ENCODE data around the gene PFDN5.
"Not testable (repeated sequence)": the region's sequence is repeated elsewhere in the genome, so short reads cannot be mapped to it uniquely, and the experiment has no call there.

The PFDN5 gene

DNA sequence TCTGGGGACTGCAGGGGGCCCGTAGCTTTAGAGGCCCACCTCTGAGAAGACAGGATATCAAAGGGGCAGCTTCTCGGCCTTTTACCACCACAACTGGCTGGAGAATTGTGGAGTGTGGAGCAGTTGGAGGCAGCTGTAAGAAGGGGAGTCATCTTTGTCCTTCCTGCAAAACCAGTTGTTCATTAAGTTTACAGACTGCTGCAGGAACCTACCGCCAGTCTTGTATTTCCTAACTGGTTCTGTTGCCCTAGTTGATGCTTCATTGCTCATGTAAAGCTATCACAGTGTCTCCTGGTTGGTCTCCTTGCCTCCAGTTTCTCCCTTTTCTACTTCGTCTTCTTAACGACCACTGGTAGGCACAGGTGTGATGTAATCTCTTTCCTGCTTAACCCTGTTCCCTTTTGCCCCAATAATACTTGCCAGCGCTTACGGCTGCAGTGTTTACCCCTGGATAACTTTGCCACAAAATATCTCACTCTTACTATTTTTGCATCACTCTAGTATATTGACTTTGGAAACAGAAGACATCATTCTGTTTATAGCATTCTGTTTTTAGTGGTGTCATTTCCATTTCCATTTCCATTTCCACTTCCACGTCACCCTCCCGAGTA lies 15.3 kb upstream of the PFDN5 start:
- DNase-seq (ENCODE audit: low read depth), result no peak
- H3K4me3 ChIP-seq (ENCODE audit: low read depth, low read length), result no peak overlapping the region

DNA sequence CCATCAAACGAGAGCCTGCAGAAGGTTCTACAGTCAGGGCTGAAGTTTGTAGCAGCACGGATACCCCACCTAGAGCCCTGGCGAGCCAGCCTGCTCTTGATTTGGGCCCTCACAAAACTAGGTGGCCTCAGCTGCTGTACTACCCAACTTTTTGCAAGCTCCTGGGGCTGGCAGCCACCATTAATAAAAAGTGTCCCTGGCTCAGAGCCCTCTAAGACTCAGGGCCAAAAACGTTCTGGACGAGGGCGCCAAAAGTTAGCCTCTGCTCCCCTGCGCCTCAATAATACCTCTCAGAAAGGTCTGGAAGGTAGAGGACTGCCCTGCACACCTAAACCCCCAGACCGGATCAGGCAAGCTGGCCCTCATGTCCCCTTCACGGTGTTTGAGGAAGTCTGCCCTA lies 8.9 kb upstream of the PFDN5 start:
- H3K4me3 ChIP-seq (ENCODE audit: low read depth, low read length), result no peak overlapping the region
- no peak for DNase-seq (ENCODE audit: low read depth)

- no peak overlapping the region for H3K4me3 ChIP-seq (ENCODE audit: low read depth, low read length)
- no peak for DNase-seq (ENCODE audit: low read depth)
These were observed 7.6 kb upstream of the PFDN5 start for GRCh38 chr12:53287741-53288216.

DNA sequence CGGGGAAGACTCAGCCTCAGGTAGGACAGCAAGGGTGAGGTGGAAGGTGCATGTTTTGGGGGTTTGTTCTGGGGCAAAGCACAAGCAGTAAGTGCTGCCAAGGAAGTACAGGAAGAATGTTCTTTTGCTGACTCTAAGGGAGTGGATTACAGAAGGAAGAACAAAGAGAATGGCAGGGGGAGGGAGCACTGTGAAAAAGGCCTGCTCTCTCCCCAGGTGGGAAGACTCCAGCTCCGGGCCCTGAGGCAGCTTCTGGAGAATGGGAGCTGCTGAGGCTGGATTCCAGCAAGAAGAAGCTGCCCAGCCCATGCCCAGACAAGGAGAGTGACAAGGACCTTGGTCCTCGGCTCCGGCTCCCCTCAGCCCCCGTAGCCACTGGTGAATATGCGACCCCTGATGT lies 7.0 kb upstream of the PFDN5 start:
- H3K4me3 ChIP-seq (ENCODE audit: low read depth, low read length), result no peak overlapping the region
- no peak for DNase-seq (ENCODE audit: low read depth)

GRCh38 chr12:53289891-53290290 lies 5.5 kb upstream of the PFDN5 start:
- DNase-seq (ENCODE audit: low read depth), result no peak
- H3K4me3 ChIP-seq (ENCODE audit: low read depth, low read length), result no peak overlapping the region

GRCh38 chr12:53290661-53291060 lies 4.7 kb upstream of the PFDN5 start:
- no peak for DNase-seq (ENCODE audit: low read depth)
- no peak overlapping the region for H3K4me3 ChIP-seq (ENCODE audit: low read depth, low read length)

- DNase-seq (ENCODE audit: low read depth), result no peak
- H3K4me3 ChIP-seq (ENCODE audit: low read depth, low read length), result no peak overlapping the region
These were observed 2.9 kb upstream of the PFDN5 start for GRCh38 chr12:53292426-53292825.

DNA sequence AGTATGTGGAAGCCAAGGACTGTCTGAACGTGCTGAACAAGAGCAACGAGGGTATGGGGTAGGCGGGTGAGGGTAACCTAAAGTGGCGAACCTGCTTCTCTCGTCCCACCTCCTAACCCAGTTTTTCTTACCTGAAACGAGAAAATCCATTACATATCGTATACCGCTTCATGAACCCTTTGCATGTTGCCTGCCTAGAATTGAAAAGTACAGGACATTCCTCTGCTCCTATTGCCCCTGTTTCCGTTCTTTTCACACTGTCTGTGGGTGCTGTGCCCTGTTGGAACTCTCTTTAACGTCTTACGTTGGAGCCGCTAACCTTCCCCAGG lies 513 bp downstream of the PFDN5 start:
- H3K4me3 ChIP-seq (ENCODE audit: low read depth, low read length), result peak overlapping the region; percentile 98
- DNase-seq (ENCODE audit: low read depth), result no peak

DNA sequence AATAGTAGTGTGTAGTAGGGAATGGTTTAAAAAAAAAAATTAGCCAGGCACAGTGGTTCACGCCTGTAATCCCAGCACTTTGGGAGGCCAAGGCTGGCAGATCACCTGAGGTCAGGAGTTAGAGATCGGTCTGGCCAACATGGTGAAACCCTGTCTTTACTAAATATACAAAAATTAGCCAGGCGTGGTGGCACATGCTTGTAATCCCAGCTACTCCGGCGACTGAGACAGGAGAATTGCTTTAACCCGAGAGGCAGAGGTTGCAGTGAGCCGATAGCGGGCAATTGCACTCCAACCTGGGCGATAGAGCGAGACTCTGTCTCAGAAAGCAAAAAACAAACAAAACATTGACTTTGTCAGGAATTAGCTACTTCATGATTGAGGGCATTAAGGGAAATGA lies 1.8 kb downstream of the PFDN5 start:
- not testable (repeated sequence) for H3K4me3 ChIP-seq (ENCODE audit: low read depth, low read length); DNase-seq (ENCODE audit: low read depth)

DNA sequence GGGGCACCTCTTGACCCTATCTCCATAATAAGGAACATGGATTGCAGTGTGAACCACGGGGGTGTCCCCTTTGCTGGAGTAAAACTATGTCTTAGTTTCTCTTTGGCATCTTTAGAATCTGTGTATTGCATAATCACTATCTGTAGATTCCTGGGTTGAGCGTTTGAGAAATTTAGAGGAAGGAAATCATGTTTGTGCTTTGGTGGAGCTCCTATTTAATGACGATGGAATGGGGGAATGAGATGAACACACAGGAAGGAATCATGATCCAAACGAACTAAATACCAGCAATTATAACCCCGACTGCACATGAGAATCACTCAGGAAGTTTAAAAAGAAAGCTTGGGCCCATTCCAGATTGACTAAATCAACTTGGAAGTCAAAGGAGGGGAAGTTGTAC lies 2.8 kb downstream of the PFDN5 start:
- DNase-seq (ENCODE audit: low read depth), result peak; percentile 50
- H3K4me3 ChIP-seq (ENCODE audit: low read depth, low read length), result no peak overlapping the region

GRCh38 chr12:53299101-53299453 lies 3.7 kb downstream of the PFDN5 start:
- peak overlapping the region; percentile 92 for H3K4me3 ChIP-seq (ENCODE audit: low read depth, low read length)
- DNase-seq (ENCODE audit: low read depth), result peak; percentile 39

DNA sequence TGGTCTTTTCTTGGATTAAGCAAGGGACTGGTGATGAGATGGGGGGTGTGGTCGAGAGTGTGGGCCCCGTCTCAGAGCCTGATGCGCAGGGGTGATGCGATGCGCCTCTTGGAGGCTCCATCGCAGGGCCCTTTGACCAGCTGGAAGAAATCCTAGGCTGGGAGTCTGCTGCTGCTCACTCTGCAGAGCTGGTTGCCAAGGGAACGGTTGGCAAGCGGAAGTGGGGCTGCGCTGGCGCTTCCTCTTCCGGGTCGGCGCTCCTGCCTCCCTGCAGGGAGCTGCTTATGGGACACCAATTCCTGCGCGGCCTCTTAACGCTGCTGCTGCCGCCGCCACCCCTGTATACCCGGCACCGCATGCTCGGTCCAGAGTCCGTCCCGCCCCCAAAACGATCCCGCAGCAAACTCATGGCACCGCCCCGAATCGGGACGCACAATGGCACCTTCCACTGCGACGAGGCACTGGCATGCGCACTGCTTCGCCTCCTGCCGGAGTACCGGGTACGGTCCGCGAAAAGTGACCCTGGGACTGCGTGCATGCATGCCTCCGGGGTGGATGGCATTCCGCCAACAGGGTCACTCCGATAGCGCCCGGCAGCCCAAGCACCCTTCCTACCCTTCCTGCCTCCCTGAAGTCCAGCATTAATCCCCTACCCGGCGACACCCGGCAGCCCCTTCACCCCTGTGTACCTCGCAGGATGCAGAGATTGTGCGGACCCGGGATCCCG lies 4.3 kb downstream of the PFDN5 start, which contains the start of gene MYG1:
MYG1 (plus strand) TSS at position 242 of the 727 bp plus-strand sequence; CDS start at position 285, 43 bp downstream.
- peak; percentile 53 for DNase-seq (ENCODE audit: low read depth)
- H3K4me3 ChIP-seq (ENCODE audit: low read depth, low read length), result peak within 1 kb of the TSS; percentile 92

- DNase-seq (ENCODE audit: low read depth), result no peak
- H3K4me3 ChIP-seq (ENCODE audit: low read depth, low read length), result peak overlapping the region; percentile 92
These were observed 4.8 kb downstream of the PFDN5 start for GRCh38 chr12:53300187-53300586.

GRCh38 chr12:53302903-53303302 lies 7.6 kb downstream of the PFDN5 start:
- no peak overlapping the region for H3K4me3 ChIP-seq (ENCODE audit: low read depth, low read length)
- no peak for DNase-seq (ENCODE audit: low read depth)

- H3K4me3 ChIP-seq (ENCODE audit: low read depth, low read length), result no peak overlapping the region
- no peak for DNase-seq (ENCODE audit: low read depth)
These were observed 11.5 kb downstream of the PFDN5 start for GRCh38 chr12:53306826-53307225.

GRCh38 chr12:53308276-53308675 lies 12.9 kb downstream of the PFDN5 start:
- no peak overlapping the region for H3K4me3 ChIP-seq (ENCODE audit: low read depth, low read length)
- DNase-seq (ENCODE audit: low read depth), result no peak

GRCh38 chr12:53313996-53314395 lies 18.7 kb downstream of the PFDN5 start:
- H3K4me3 ChIP-seq (ENCODE audit: low read depth, low read length), result no peak overlapping the region
- DNase-seq (ENCODE audit: low read depth), result no peak

GRCh38 chr12:53320352-53321195 lies 25.2 kb downstream of the PFDN5 start:
- no peak for DNase-seq (ENCODE audit: low read depth)
- H3K4me3 ChIP-seq (ENCODE audit: low read depth, low read length), result peak overlapping the region; percentile 84

- no peak for DNase-seq (ENCODE audit: low read depth)
- peak overlapping the region; percentile 62 for H3K4me3 ChIP-seq (ENCODE audit: low read depth, low read length)
These were observed 28.9 kb downstream of the PFDN5 start for GRCh38 chr12:53324113-53324778.

Data from skeletal muscle cell (primary cell).